GM23248 (cell line): ENCODE data around the gene CENPP.

Experiments used
- EZH2 ChIP-seq: fragments of 200-600 bp; sonication (generic); IDR thresholded peaks from 2 replicates; pipeline ENCODE4 v1.6.1; 2018; ENCODE audit warnings: antibody characterized with exemption, mild to moderate bottlenecking; ENCODE audit not compliant: insufficient read depth, poor library complexity, severe bottlenecking
- EZH2phosphoT487 ChIP-seq: fragments of 200-600 bp; sonication (generic); IDR thresholded peaks from 2 replicates; pipeline ENCODE4 v1.6.1; 2018; ENCODE audit warnings: antibody characterized with exemption, moderate library complexity, mild to moderate bottlenecking, low read depth; ENCODE audit not compliant: insufficient read depth

- TF ChIP-seq EZH2 (no peak), EZH2phosphoT487 (no peak)
Measured at GRCh38 chr9:92395617-92396016, 69.9 kb downstream of the CENPP start.
